Kidney (tissue), 14 donors: Measurements from ENCODE around the gene PFDN2. TPM values are rescaled to one million over a fixed set of nuclear protein-coding genes. Genes with fewer than 3 reads are reported as not detected.

Experiments
- DNase-seq, 5 donors: peaks; one replicate each; pipeline ENCODE4 v3.0.0-alpha.2; 2013 to 2020
- FAIRE-seq: peaks from 2 replicates; lab custom pipeline; 2012; peaks lifted over from hg19 to GRCh38; lab: Jason Lieb, UNC
- H3K27ac ChIP-seq, 2 donors: one replicate each; pipeline ENCODE4 v1.7.0; 2013; ENCODE audit warnings: low read depth in 2 of 2, low read length in 2 of 2, inconsistent platforms in 1 of 2
- H3K27me3 ChIP-seq: one replicate; pipeline ENCODE4 v1.7.1; 2013; ENCODE audit warnings: low read length, inconsistent platforms; ENCODE audit not compliant: control insufficient read depth, insufficient read depth
- H3K36me3 ChIP-seq, 3 donors: one replicate each; pipeline versions ENCODE4 v1.7.0 to v1.7.1; 2013; ENCODE audit warnings: low read length in 3 of 3, control low read depth in 1 of 3, inconsistent platforms in 1 of 3; ENCODE audit not compliant: insufficient read depth in 3 of 3, control insufficient read depth in 2 of 3
- H3K4me1 ChIP-seq, 3 donors: one replicate each; pipeline versions ENCODE4 v1.7.0 to v1.7.1; 2013; ENCODE audit warnings: low read length in 3 of 3, inconsistent platforms in 1 of 3, low read depth in 1 of 3; ENCODE audit not compliant: control insufficient read depth in 2 of 3, insufficient read depth in 2 of 3
- H3K4me3 ChIP-seq, 3 donors: one replicate each; pipeline versions ENCODE4 v1.7.0 to v1.8.1; 2013; ENCODE audit warnings: low read length in 3 of 3, control low read depth in 1 of 3, inconsistent platforms in 1 of 3
- H3K9ac ChIP-seq, 3 donors: one replicate each; pipeline versions ENCODE4 v1.7.0 to v1.7.1; 2013; ENCODE audit warnings: low read length in 3 of 3, control low read depth in 1 of 3, inconsistent platforms in 1 of 3
- H3K9me3 ChIP-seq, 3 donors: one replicate each; pipeline versions ENCODE4 v1.7.0 to v1.7.1; 2013; ENCODE audit warnings: low read length in 3 of 3, control low read depth in 1 of 3, inconsistent platforms in 1 of 3; ENCODE audit not compliant: control insufficient read depth in 2 of 3, insufficient read depth in 1 of 3
- intact Hi-C: fragments of 100-400 bp; cut with DNase I; formaldehyde crosslinking; loops from one replicate; pipeline ENCODE4 v1.11.1; 2022
- polyA plus RNA-seq: library from polyadenylated mRNA; stranded (reverse); fragments of 350-450 nt; fragmentation: Illumina TruSeq; extraction: RNeasy Lipid Tissue Mini Kit (QIAGEN cat#74804); gene quantifications from one replicate; pipeline ENCODE4 v1.2.3, GENCODE V29; 2014; ENCODE audit warnings: low read depth, low replicate concordance; ENCODE audit not compliant: insufficient read depth
- total RNA-seq: library from RNA; stranded (reverse); fragmentation: NEBNext Ultra II Directional; extraction: Animal tissue kit (Norgen Biotek cat#: 25700); gene quantifications from one replicate; pipeline ENCODE4 v1.2.1, GENCODE V29; 2021
- TF ChIP-seq, protein P1 (sequence below): IDR thresholded peaks from 3 replicates; pipeline ENCODE4 v1.5.1; 2012; ENCODE audit warnings: mild to moderate bottlenecking, moderate library complexity, borderline replicate concordance; ENCODE audit not compliant: insufficient read depth; ENCODE audit errors: extremely low read depth
- donor health status: control.
- donor health status: control.
- donor health status: control.
- donor health status: control.
- donor health status: control.
- donor health status: DM: yes; HTN: yes; CAD: no.
- donor health status: Normal renal cell carcinoma (clear cell type).

PFDN2 gene
- total and polyA plus RNA-seq, 2 donors from 2014 or later: 46.7 to 149 TPM

DNA sequence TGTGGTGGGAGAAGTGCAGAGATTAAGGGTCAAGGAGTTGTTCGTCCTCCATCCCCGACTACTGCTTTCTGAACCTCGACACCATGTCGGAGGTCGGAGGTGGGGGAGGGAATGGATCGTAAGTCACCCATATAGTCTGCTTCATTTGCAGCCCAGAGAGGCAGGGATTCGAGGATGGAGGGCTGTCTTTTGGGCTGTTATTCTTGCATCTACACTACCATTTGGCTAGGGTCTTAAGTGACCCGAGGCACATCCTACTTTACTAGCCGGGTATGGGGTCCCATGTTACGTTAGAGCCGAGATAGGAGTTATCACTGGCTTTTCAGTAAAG, 42.0 kb upstream of the PFDN2 start:
- Histone ChIP-seq H3K9ac (peak overlapping the region; percentile 83 to 95 (median 83)), H3K27ac (peak overlapping the region; percentile 83 to 94), H3K9me3 (no peaks in the 10 kb centered on the region), H3K4me1 (peaks cover 0 to 18% (median 11%) of the 10 kb centered on the region in 3 donors), H3K4me3 (peak overlapping the region; percentile 87 to 92 (median 88)), H3K36me3 (peaks cover 4 to 13% (median 8%) of the 10 kb centered on the region in 3 donors), H3K27me3 (no peaks in the 10 kb centered on the region)
- FAIRE-seq: no peak
- intact Hi-C loops: no loop called here
- DNase-seq: no peak
- TF ChIP-seq, protein P1, sequence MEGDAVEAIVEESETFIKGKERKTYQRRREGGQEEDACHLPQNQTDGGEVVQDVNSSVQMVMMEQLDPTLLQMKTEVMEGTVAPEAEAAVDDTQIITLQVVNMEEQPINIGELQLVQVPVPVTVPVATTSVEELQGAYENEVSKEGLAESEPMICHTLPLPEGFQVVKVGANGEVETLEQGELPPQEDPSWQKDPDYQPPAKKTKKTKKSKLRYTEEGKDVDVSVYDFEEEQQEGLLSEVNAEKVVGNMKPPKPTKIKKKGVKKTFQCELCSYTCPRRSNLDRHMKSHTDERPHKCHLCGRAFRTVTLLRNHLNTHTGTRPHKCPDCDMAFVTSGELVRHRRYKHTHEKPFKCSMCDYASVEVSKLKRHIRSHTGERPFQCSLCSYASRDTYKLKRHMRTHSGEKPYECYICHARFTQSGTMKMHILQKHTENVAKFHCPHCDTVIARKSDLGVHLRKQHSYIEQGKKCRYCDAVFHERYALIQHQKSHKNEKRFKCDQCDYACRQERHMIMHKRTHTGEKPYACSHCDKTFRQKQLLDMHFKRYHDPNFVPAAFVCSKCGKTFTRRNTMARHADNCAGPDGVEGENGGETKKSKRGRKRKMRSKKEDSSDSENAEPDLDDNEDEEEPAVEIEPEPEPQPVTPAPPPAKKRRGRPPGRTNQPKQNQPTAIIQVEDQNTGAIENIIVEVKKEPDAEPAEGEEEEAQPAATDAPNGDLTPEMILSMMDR: no peak

DNA sequence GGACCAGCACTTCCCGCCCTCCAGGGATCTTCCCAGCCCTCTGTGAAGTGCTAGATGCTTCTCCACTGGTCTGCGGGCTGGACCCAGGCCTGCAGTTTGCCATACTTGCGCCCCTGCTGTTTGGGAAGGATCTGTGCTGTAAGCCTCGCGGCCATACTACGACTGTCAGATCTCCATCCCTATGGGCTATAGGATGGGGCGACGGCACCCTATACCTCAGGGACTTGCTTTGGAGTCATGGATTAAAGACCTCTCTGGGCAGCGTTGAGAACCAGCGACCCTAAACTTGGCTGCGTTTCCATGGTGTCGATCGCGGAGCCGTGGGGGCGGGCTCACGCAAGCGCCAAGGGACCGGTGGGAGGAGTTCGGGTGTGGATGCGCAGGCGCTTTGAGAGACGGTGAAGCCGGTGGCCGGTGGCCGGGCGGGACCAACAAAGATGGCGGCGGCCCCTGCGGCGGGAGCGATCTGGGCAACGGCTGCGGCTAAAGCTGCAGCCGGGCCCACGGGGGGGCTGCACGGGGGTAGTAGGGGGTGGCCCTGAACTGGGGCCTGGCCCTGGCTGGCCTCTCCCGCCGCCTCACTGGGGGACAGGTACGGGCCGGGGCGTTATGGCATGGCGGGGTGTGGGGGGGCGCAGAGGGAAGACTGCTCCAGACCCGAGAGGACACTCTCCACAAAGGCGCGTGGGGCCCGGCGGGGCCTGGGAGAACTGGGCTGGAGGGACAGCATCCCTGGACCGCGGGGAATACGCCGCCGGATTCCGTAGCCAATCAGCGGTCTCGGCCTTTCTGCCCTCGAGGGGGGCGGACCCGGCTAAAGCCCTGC, 41.5 kb upstream of the PFDN2 start, which contains the start of gene USP21:
TSS of gene USP21 (plus strand) at position 414 of the 826 bp plus-strand sequence. CDS start 1,141 bp downstream, outside the sequence.
- Histone ChIP-seq H3K9me3 (no peaks in the 10 kb centered on the region), H3K36me3 (peaks cover 4 to 8% (median 7%) of the 10 kb centered on the region in 3 donors), H3K27ac (peak within 1 kb of the TSS; percentile 83 to 94), H3K4me3 (peak within 1 kb of the TSS; percentile 87 to 92 (median 88)), H3K9ac (peak within 1 kb of the TSS; percentile 83 to 95 (median 83)), H3K4me1 (peaks cover 0 to 18% (median 11%) of the 10 kb centered on the region in 3 donors), H3K27me3 (no peaks in the 10 kb centered on the region)
- no peak for FAIRE-seq
- peak; percentile 95 to 98 (median 97) for DNase-seq
- intact Hi-C loops: no loop called here
- TF ChIP-seq, protein P1: no peak

DNA sequence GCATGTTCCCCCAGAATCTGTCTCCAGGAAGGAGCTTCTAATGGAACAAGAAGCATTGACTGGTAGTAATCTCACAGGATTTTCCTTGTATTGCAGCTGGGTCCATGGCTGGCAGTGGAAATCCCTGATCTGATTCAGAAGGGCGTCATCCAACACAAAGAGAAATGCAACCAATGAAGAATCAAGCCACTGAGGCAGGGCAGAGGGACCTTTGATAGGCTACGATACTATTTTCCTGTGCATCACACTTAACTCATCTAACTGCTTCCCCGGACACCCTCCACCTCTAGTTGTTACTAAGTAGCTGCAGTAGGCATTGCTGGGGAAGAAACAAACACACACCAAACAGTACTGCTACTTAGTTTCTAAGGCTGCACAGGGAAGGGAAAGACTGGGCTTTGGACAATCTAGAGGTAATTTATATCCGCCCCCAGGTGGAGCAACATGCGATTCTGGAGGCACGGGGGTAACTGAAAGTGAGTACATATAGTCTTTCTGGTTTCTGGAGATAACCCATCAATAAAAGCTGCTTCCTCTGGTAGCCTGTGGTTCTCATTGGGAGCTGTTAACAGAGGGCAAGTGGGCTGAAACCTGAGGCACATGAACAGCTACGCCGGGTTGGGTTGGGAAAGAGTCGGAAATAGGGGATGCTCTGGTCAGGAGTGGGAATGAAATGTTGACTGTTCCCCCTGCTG, 40.6 kb upstream of the PFDN2 start:
- H3K9me3 ChIP-seq: no peaks in the 10 kb centered on the region
- peaks cover 0 to 7% (median 0%) of the 10 kb centered on the region in 3 donors for H3K36me3 ChIP-seq
- H3K27me3 ChIP-seq: no peaks in the 10 kb centered on the region
- peak overlapping the region; percentile 38 to 94 for H3K27ac ChIP-seq
- H3K9ac ChIP-seq: peak overlapping the region in 2 of 3 donors; percentile 81 to 95
- DNase-seq (no peak), FAIRE-seq (no peak)
- TF ChIP-seq, protein P1: no peak
- peak overlapping the region; percentile 69 to 87 (median 82) for H3K4me3 ChIP-seq
- intact Hi-C loops: no loop called here
- H3K4me1 ChIP-seq: peaks cover 0 to 18% (median 11%) of the 10 kb centered on the region in 3 donors
